Prostate gland (tissue), 2 donors: ENCODE results near the gene BMI1.

ENCODE experiments used
- CTCF ChIP-seq, 4 experiments: fragments of 200-600 bp in 2 of 4; fragments of 450-650 bp in 2 of 4; sonication (generic) in 2 of 4; IDR thresholded peaks; 1 replicate in 3 of 4; 2 replicates in 1 of 4; pipeline ENCODE4 v1.5.1; 2016 to 2019; ENCODE audit warnings: antibody characterized with exemption in 4 of 4, mild to moderate bottlenecking in 2 of 4, moderate library complexity in 2 of 4
- POLR2A ChIP-seq: fragments of 450-650 bp; IDR thresholded peaks from one replicate; pipeline ENCODE4 v1.6.1; 2016; ENCODE audit warnings: antibody characterized with exemption, mild to moderate bottlenecking

- no peak for TF ChIP-seq CTCF (IDR thresholded peaks at IDR 0.05)
- no peak for TF ChIP-seq POLR2A
Observed at GRCh38 chr10:22329150-22329549, 8.3 kb downstream of the BMI1 start.
